ENCODE results near the gene CDKAL1. TPM values are rescaled to one million over a fixed set of nuclear protein-coding genes. Genes with fewer than 3 reads are reported as not detected.

CDKAL1 gene
- total and polyA plus RNA-seq, 9 of the 15 experiments (the other 6 are each of a cell fraction or from before 2014, with no cell fraction given): 11.2 to 36.3 (median 20.1) TPM

DNA sequence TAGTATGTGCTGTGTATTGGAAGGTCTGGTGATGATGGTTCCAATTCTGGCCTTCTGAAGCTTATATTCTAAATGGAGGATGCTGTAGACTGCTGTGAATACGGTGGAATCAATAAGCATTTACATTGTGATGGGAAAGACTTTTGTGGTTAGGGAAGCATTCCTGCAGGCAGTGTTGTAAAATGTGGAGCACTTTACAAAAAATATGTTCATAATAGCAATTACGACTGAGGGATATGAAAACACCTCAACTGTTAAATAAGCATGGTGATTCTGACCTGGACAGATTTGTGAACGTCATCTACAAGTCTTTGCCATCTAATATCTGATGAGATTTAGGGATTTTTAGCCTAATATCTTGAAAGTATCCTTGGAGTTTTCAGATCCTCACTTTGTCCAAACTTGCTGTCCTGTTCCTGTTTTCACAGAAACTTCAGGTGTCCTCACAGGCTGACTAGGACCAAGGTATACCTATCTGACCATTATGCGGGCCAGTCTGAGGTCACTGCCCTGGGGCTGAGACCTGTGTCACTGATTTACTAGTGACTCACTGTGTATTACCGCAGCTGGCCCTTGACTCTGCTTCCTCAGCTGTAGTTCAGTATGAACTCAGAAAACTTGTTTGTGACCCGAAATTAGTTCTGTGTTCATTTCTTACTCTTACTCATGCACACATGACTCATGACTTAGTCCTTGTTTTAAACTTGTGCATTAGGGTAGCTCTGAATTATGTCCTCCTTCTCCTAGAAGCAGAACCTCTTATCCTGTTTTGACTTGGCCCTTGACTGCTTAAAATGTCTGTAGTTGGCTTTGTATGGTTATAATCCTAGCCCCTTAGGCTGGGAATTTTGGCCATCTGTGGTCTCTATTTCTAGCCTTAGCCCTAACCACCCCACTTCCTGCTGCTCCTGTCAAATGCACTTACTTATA lies 343.0 kb downstream of the CDKAL1 start (continued):
- TF ChIP-seq NCOA4 (IDR thresholded peaks at IDR 0.05; ENCODE audit: partially characterized antibody): no peak
- TF ChIP-seq CBFB (CRISPR knock-in tag; IDR thresholded peaks at IDR 0.05): no peak
- peak; percentile 70 for TF ChIP-seq SMARCE1 (IDR thresholded peaks at IDR 0.05)
- peak; percentile 58; the same call in 1 of the 2 replicates for TF ChIP-seq SMARCA4 (IDR thresholded peaks at IDR 0.05)
- TF ChIP-seq ZC3H8 (IDR thresholded peaks at IDR 0.05): no peak
- no peak for TF ChIP-seq GTF2F1 (IDR thresholded peaks at IDR 0.05; ENCODE audit: low read depth, low read length)
- TF ChIP-seq HDAC1 (IDR thresholded peaks at IDR 0.05): 0 out of 4 replicates have a peak, but pooled peaks of 1 of the 2 experiments have one; percentile 19
- TF ChIP-seq PTTG1 (tag; IDR thresholded peaks at IDR 0.05; ENCODE audit: low read depth): no peak
- no peak for TF ChIP-seq THRA (IDR thresholded peaks at IDR 0.05)
- no peak for TF ChIP-seq ZNF133 (CRISPR knock-in tag; IDR thresholded peaks at IDR 0.05)
- no peak for TF ChIP-seq RBM22 (IDR thresholded peaks at IDR 0.05; ENCODE audit: low read depth, low read length, poor library complexity, severe bottlenecking)
- TF ChIP-seq ARID1B (IDR thresholded peaks at IDR 0.05): peak; percentile 65; the same call in 1 of the 2 replicates
- TF ChIP-seq ZNF655 (CRISPR knock-in tag; IDR thresholded peaks at IDR 0.05): no peak
- TF ChIP-seq DPF2 (IDR thresholded peaks at IDR 0.05): peak; percentile 56; the same call in 1 of the 2 replicates
- TF ChIP-seq JUND (IDR thresholded peaks at IDR 0.05; ENCODE audit: borderline replicate concordance, low read depth, low read length): peak; percentile 77; the same call in 1 of the 2 replicates
- peak; percentile 74; the same call in 2 of the 3 replicates for TF ChIP-seq JUND (tag; IDR thresholded peaks at IDR 0.05; ENCODE audit: borderline replicate concordance, low read depth, low read length)
- TF ChIP-seq HMG20A (CRISPR knock-in tag; conservative IDR thresholded peaks at IDR 0.05): no peak
- no peak for TF ChIP-seq MCM2 (IDR thresholded peaks at IDR 0.05; ENCODE audit: low read depth)
- TF ChIP-seq ADNP (tag; IDR thresholded peaks at IDR 0.05): no peak
- TF ChIP-seq CBFA2T2 (conservative IDR thresholded peaks at IDR 0.05): peak; percentile 47
- no peak for TF ChIP-seq STAG1 (CRISPR knock-in tag; IDR thresholded peaks at IDR 0.05; ENCODE audit: borderline replicate concordance)
- 0 out of 2 replicates have a peak, but pooled peaks have one; percentile 27 for TF ChIP-seq SMARCC2 (IDR thresholded peaks at IDR 0.05; ENCODE audit: low read depth)
- TF ChIP-seq EP400 (IDR thresholded peaks at IDR 0.05): no peak
- no peak for TF ChIP-seq TGIF2 (CRISPR knock-in tag; IDR thresholded peaks at IDR 0.05)
- no peak for TF ChIP-seq NR2C2 (CRISPR knock-in tag; IDR thresholded peaks at IDR 0.05)
- peak; percentile 42; the same call in 1 of the 2 replicates for TF ChIP-seq NR2C2 (tag; IDR thresholded peaks at IDR 0.05)
- no peak for TF ChIP-seq ETV6 (IDR thresholded peaks at IDR 0.05; ENCODE audit: borderline replicate concordance in 1 of 2, low read depth in 2 of 2, low read length in 1 of 2)
- TF ChIP-seq ETV6 (CRISPR knock-in tag; IDR thresholded peaks at IDR 0.05; ENCODE audit: borderline replicate concordance): no peak

Measured in K562 (cell line).